WERI-Rb-1 (cell line): Measurements from ENCODE around the gene RAB4B.

ENCODE experiments used
- DNase-seq: peaks from one replicate; pipeline ENCODE4 v3.0.0-alpha.2; 2020
- H3K27ac ChIP-seq: fragments of 250-450 bp; sonication (Bioruptor Pico); 2 replicates; pipeline ENCODE4 v1.5.1; 2020; ENCODE audit warnings: mild to moderate bottlenecking, moderate library complexity
- H3K27me3 ChIP-seq: fragments of 250-450 bp; sonication (Bioruptor Pico); 2 replicates; pipeline ENCODE4 v1.5.1; 2021; ENCODE audit warnings: mild to moderate bottlenecking, low read depth, moderate library complexity; ENCODE audit not compliant: insufficient read depth, severe bottlenecking
- H3K36me3 ChIP-seq: fragments of 250-450 bp; sonication (Bioruptor Pico); 2 replicates; pipeline ENCODE4 v1.5.1; 2020; ENCODE audit warnings: mild to moderate bottlenecking, moderate library complexity
- H3K4me3 ChIP-seq: 2 replicates; pipeline ENCODE4 v1.5.1; 2011; ENCODE audit warnings: low read depth, mild to moderate bottlenecking, control low read depth, low read length
- H3K9me3 ChIP-seq: fragments of 250-450 bp; sonication (Bioruptor Pico); 2 replicates; pipeline ENCODE4 v1.5.1; 2021; ENCODE audit warnings: mild to moderate bottlenecking, moderate library complexity; ENCODE audit not compliant: severe bottlenecking
- CTCF ChIP-seq: IDR thresholded peaks from 2 replicates; pipeline ENCODE4 v1.5.1; 2011; ENCODE audit warnings: low read depth, mild to moderate bottlenecking, control low read depth, inconsistent platforms, low read length

Gene RAB4B

GRCh38 chr19:40755248-40755624 is 22.8 kb upstream of the RAB4B start:
- Histone ChIP-seq H3K27me3 (no peaks in the 10 kb centered on the region), H3K9me3 (no peaks in the 10 kb centered on the region), H3K4me3 (no peak overlapping the region), H3K36me3 (peaks cover 75% of the 10 kb centered on the region), H3K27ac (no peak overlapping the region)
- DNase-seq, result no peak
- no peak for TF ChIP-seq CTCF

- no peak overlapping the region for H3K27ac ChIP-seq
- DNase-seq, result no peak
- H3K27me3 ChIP-seq, result no peaks in the 10 kb centered on the region
- H3K9me3 ChIP-seq, result no peaks in the 10 kb centered on the region
- no peak for TF ChIP-seq CTCF
- H3K36me3 ChIP-seq, result peaks cover 81% of the 10 kb centered on the region
- H3K4me3 ChIP-seq, result no peak overlapping the region
These were observed 22.3 kb upstream of the RAB4B start for GRCh38 chr19:40755791-40756190.

- Histone ChIP-seq H3K9me3 (no peaks in the 10 kb centered on the region), H3K36me3 (peaks cover 83% of the 10 kb centered on the region), H3K27ac (no peak overlapping the region), H3K27me3 (no peaks in the 10 kb centered on the region), H3K4me3 (no peak overlapping the region)
- no peak for TF ChIP-seq CTCF
- no peak for DNase-seq
These were observed 21.4 kb upstream of the RAB4B start for GRCh38 chr19:40756502-40757110.

- H3K27me3 ChIP-seq, result no peaks in the 10 kb centered on the region
- DNase-seq, result no peak
- TF ChIP-seq CTCF, result no peak
- H3K27ac ChIP-seq, result no peak overlapping the region
- H3K4me3 ChIP-seq, result no peak overlapping the region
- peaks cover 91% of the 10 kb centered on the region for H3K36me3 ChIP-seq
- no peaks in the 10 kb centered on the region for H3K9me3 ChIP-seq
These were observed 19.6 kb upstream of the RAB4B start for GRCh38 chr19:40758491-40758890.

- H3K27ac ChIP-seq, result no peak overlapping the region
- no peak for TF ChIP-seq CTCF
- no peaks in the 10 kb centered on the region for H3K27me3 ChIP-seq
- H3K36me3 ChIP-seq, result peaks cover 93% of the 10 kb centered on the region
- DNase-seq, result no peak
- no peaks in the 10 kb centered on the region for H3K9me3 ChIP-seq
- no peak overlapping the region for H3K4me3 ChIP-seq
These were observed 18.7 kb upstream of the RAB4B start for GRCh38 chr19:40759352-40759751.
